NB4 (cell line): ENCODE data around the gene PWP2.
"Not testable (repeated sequence)": the region's sequence is repeated elsewhere in the genome, so short reads cannot be mapped to it uniquely, and the experiment has no call there.

Experiments used
- DNase-seq: peaks from one replicate; pipeline ENCODE4 v3.0.0; 2010; ENCODE audit warnings: low read depth
- H3K4me3 ChIP-seq: one replicate; pipeline ENCODE4 v1.5.1; 2011; ENCODE audit warnings: mild to moderate bottlenecking, low read depth, low read length, moderate library complexity
- CTCF ChIP-seq: IDR thresholded peaks from one replicate; pipeline ENCODE4 v1.5.1; 2012; ENCODE audit warnings: low read depth, low read length
- MYC ChIP-seq: IDR thresholded peaks from 2 replicates; pipeline ENCODE4 v1.6.1; 2011; ENCODE audit warnings: low read depth, low read length
- POLR2A ChIP-seq: IDR thresholded peaks from 2 replicates; pipeline ENCODE4 v1.6.1; 2011; ENCODE audit warnings: mild to moderate bottlenecking; ENCODE audit not compliant: insufficient read length; ENCODE audit errors: extremely low read depth
- TF ChIP-seq, protein P1 (sequence below): IDR thresholded peaks from 2 replicates; pipeline ENCODE4 v1.6.1; 2011; ENCODE audit warnings: low read depth, low read length

The PWP2 gene

GRCh38 chr21:44107026-44107501 lies at the start of gene PWP2:
PWP2 (plus strand) TSS chr21:44107399; CDS start chr21:44107417, 18 bp downstream.
- H3K4me3 ChIP-seq, DNase-seq: not testable (repeated sequence)

- DNase-seq = no peak
- TF ChIP-seq CTCF (no peak), POLR2A (no peak)
Observed at GRCh38 chr21:44057960-44058651, 49.1 kb upstream of the PWP2 start.

DNA sequence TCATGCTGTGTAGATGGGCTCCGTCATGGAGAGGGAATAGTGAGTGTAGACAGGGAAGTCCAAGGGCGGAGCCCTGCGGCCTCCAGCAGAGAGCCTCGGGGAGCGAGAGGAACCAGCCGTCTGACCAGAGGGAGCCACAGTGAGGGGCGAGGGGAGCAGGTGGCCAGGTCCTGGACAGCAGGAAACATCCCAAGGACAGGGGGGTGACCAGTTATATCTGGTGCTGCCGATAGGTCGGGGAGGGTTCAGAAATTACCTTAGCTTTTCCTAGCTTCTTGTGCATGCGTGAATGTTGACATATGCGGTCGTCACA lies 48.6 kb upstream of the PWP2 start:
- DNase-seq = no peak
- no peak overlapping the region for H3K4me3 ChIP-seq
- TF ChIP-seq, protein P1, sequence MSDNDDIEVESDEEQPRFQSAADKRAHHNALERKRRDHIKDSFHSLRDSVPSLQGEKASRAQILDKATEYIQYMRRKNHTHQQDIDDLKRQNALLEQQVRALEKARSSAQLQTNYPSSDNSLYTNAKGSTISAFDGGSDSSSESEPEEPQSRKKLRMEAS = no peak
- TF ChIP-seq MYC = no peak
- no peak for TF ChIP-seq CTCF

More at GRCh38 chr21:44057960-44058651, 49.1 kb upstream of the PWP2 start:
- no peak overlapping the region for H3K4me3 ChIP-seq

DNA sequence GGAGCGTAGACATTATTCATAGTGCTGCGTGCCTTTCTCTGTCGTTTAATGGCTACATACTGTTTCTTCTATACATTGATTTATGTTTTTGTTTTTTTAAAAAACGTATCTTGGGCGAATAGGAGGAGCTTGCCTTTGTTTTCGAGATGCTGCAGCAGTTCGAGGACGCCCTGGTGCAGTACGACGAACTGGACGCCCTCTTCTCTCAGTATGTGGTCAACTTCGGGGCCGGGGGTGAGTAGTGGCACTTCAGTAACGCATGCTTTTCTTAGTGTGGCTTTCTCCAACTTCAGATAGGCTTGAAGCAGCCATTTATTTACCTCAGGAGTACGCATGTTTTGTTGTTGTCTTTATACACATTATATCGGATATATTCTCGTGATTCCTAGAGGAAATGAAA lies 48.2 kb upstream of the PWP2 start:
- TF ChIP-seq MYC (no peak), CTCF (no peak), POLR2A (no peak)
- TF ChIP-seq, protein P1 = no peak
- DNase-seq = no peak
- H3K4me3 ChIP-seq = no peak overlapping the region

DNA sequence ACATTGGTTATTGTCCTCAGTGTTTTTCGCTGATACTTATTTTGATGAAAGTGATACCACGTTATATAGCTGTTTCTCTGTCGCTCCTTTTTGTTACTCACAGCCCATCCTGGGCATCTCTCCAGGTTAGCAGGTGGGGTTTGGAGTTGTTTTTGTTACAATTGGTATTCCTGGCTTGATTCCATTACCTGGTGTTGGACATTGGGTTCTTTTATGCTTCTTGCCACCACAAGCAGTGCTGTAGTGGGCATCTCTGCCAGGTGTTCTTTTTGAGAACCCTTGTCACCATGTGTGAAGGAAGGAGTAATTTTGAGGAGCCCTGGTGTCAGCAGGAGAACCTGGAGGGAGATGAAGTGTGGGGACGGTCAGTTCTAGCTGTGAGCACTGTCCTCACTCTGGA lies 47.5 kb upstream of the PWP2 start:
- TF ChIP-seq POLR2A (no peak), CTCF (no peak), MYC (no peak)
- TF ChIP-seq, protein P1 = no peak
- H3K4me3 ChIP-seq = no peak overlapping the region

GRCh38 chr21:44062380-44062779 lies 44.8 kb upstream of the PWP2 start:
- H3K4me3 ChIP-seq = no peak overlapping the region
- TF ChIP-seq MYC (no peak), POLR2A (no peak), CTCF (no peak)
- TF ChIP-seq, protein P1 = no peak
- no peak for DNase-seq

More for the DNA sequence above, 47.5 kb upstream of the PWP2 start:
- no peak for DNase-seq
